HepG2 (cell line): ENCODE results near the gene FAM162A. TPM values are rescaled to one million over a fixed set of nuclear protein-coding genes. Genes with fewer than 3 reads are reported as not detected.

Experiments
- AGO2 ChIP-seq: fragments of 200-400 bp; formaldehyde crosslinking; optimal IDR thresholded peaks from 2 replicates; pipeline ENCODE3; 2017; ENCODE audit warnings: mild to moderate bottlenecking, low read depth, low read length, moderate library complexity
- BCL6 ChIP-seq: IDR thresholded peaks from 2 replicates; pipeline ENCODE4 v1.6.1; 2016; ENCODE audit warnings: missing genetic modification reagents, missing compliant biosample characterization
- CBX1 ChIP-seq: IDR thresholded peaks from one replicate; pipeline ENCODE4 v1.6.1; 2016; ENCODE audit warnings: antibody characterized with exemption, low read depth
- EHMT2 ChIP-seq: fragments of 200-600 bp; sonication (generic); IDR thresholded peaks from 2 replicates; pipeline ENCODE4 v1.7.0; 2017; ENCODE audit warnings: antibody characterized with exemption, low read depth, low read length, borderline replicate concordance
- GABPB1 ChIP-seq: IDR thresholded peaks from 2 replicates; pipeline ENCODE4 v1.6.1; 2016; ENCODE audit warnings: mild to moderate bottlenecking, missing genetic modification reagents, moderate library complexity, missing compliant biosample characterization
- HMG20A ChIP-seq: IDR thresholded peaks from 2 replicates; pipeline ENCODE4 v1.6.1; 2016; ENCODE audit warnings: borderline replicate concordance
- KLF15 ChIP-seq: sonication (generic); formaldehyde crosslinking; IDR thresholded peaks from 2 replicates; pipeline ENCODE4 v1.8.1; 2023; ENCODE audit warnings: borderline replicate concordance, mild to moderate bottlenecking, inconsistent platforms, missing genetic modification reagents, mixed read lengths
- MBNL3 ChIP-seq: fragments of 250-450 bp; sonication (Bioruptor Pico); conservative IDR thresholded peaks from 2 replicates; pipeline ENCODE4 v1.8.0; 2022; ENCODE audit warnings: mild to moderate bottlenecking, inconsistent platforms
- MEF2D ChIP-seq: sonication (generic); formaldehyde crosslinking; IDR thresholded peaks from 2 replicates; pipeline ENCODE4 v1.5.1; 2020; ENCODE audit warnings: mild to moderate bottlenecking, missing genetic modification reagents
- PITX1 ChIP-seq: sonication (generic); formaldehyde crosslinking; IDR thresholded peaks from 2 replicates; pipeline ENCODE4 v1.5.1; 2020; ENCODE audit warnings: mild to moderate bottlenecking, missing genetic modification reagents
- SOX6 ChIP-seq, 2 experiments: fragments of 450-650 bp in 1 of 2; sonication (generic) in 1 of 2; formaldehyde crosslinking in 1 of 2; IDR thresholded peaks; 2 replicates each; pipeline versions ENCODE4 v1.4.0 to v1.6.1; 2017 to 2020; ENCODE audit warnings: antibody characterized with exemption in 1 of 2, mild to moderate bottlenecking in 1 of 2, missing genetic modification reagents in 1 of 2
- SPEN ChIP-seq: sonication (generic); formaldehyde crosslinking; IDR thresholded peaks from 2 replicates; pipeline ENCODE4 v1.5.1; 2020; ENCODE audit warnings: low read depth, mild to moderate bottlenecking, missing genetic modification reagents
- THYN1 ChIP-seq: sonication (generic); formaldehyde crosslinking; IDR thresholded peaks from 2 replicates; pipeline ENCODE4 v1.8.1; 2023; ENCODE audit warnings: low read depth, mild to moderate bottlenecking, moderate library complexity, missing genetic modification reagents, borderline replicate concordance
- YEATS2 ChIP-seq: sonication (generic); formaldehyde crosslinking; IDR thresholded peaks from 2 replicates; pipeline ENCODE4 v1.4.0; 2020; ENCODE audit warnings: missing genetic modification reagents, borderline replicate concordance
- YEATS4 ChIP-seq: sonication (generic); formaldehyde crosslinking; IDR thresholded peaks from 2 replicates; pipeline ENCODE4 v1.4.0; 2020; ENCODE audit warnings: missing genetic modification reagents, borderline replicate concordance
- YY1 ChIP-seq: IDR thresholded peaks from 2 replicates; pipeline ENCODE4 v1.6.1; 2011; ENCODE audit warnings: low read length, low read depth, moderate library complexity, mild to moderate bottlenecking; ENCODE audit not compliant: insufficient read depth, insufficient replicate concordance
- ZBTB3 ChIP-seq: sonication (generic); formaldehyde crosslinking; IDR thresholded peaks from 2 replicates; pipeline ENCODE4 v1.4.0; 2020; ENCODE audit warnings: low read depth, mild to moderate bottlenecking, moderate library complexity, missing genetic modification reagents, borderline replicate concordance
- ZC3H13 ChIP-seq: sonication (generic); formaldehyde crosslinking; IDR thresholded peaks from 2 replicates; pipeline ENCODE4 v1.8.1; 2023; ENCODE audit warnings: mild to moderate bottlenecking, missing genetic modification reagents, moderate library complexity
- ZFP36L2 ChIP-seq: sonication (generic); formaldehyde crosslinking; IDR thresholded peaks from 2 replicates; pipeline ENCODE4 v1.4.0; 2020; ENCODE audit warnings: missing genetic modification reagents
- ZNF431 ChIP-seq: sonication (generic); formaldehyde crosslinking; IDR thresholded peaks from 2 replicates; pipeline ENCODE4 v1.9.0; 2022; ENCODE audit warnings: missing genetic modification reagents, low read depth, mild to moderate bottlenecking, borderline replicate concordance
- ZNF564 ChIP-seq: sonication (generic); formaldehyde crosslinking; IDR thresholded peaks from 2 replicates; pipeline ENCODE4 v1.8.1; 2023; ENCODE audit warnings: mild to moderate bottlenecking, missing genetic modification reagents
- ZNF569 ChIP-seq: sonication (generic); formaldehyde crosslinking; IDR thresholded peaks from 2 replicates; pipeline ENCODE4 v1.5.0; 2020; ENCODE audit warnings: mild to moderate bottlenecking, missing genetic modification reagents, moderate library complexity, borderline replicate concordance
- ZNF607 ChIP-seq: sonication (generic); formaldehyde crosslinking; IDR thresholded peaks from 2 replicates; pipeline ENCODE4 v1.5.1; 2020; ENCODE audit warnings: missing genetic modification reagents, mild to moderate bottlenecking, borderline replicate concordance
- ZNF713 ChIP-seq: sonication (generic); formaldehyde crosslinking; IDR thresholded peaks from 2 replicates; pipeline ENCODE4 v1.4.0; 2020; ENCODE audit warnings: mild to moderate bottlenecking, missing genetic modification reagents
- ZNF772 ChIP-seq: sonication (generic); formaldehyde crosslinking; IDR thresholded peaks from 2 replicates; pipeline ENCODE4 v1.5.0; 2020; ENCODE audit warnings: mild to moderate bottlenecking, missing genetic modification reagents
- ZNF773 ChIP-seq: sonication (generic); formaldehyde crosslinking; IDR thresholded peaks from 2 replicates; pipeline ENCODE4 v1.4.0; 2020; ENCODE audit warnings: missing genetic modification reagents, borderline replicate concordance
- ZNF816 ChIP-seq: sonication (generic); formaldehyde crosslinking; IDR thresholded peaks from 2 replicates; pipeline ENCODE4 v1.8.0; 2022; ENCODE audit warnings: missing genetic modification reagents, mild to moderate bottlenecking, borderline replicate concordance
- ZSCAN29 ChIP-seq: sonication (generic); formaldehyde crosslinking; conservative IDR thresholded peaks from 2 replicates; pipeline ENCODE4 v1.4.0; 2020; ENCODE audit warnings: mild to moderate bottlenecking, missing genetic modification reagents
- ZZZ3 ChIP-seq: sonication (generic); formaldehyde crosslinking; IDR thresholded peaks from 2 replicates; pipeline ENCODE4 v1.4.0; 2020; ENCODE audit warnings: missing genetic modification reagents, mild to moderate bottlenecking, borderline replicate concordance
- polyA plus RNA-seq, 8 experiments: library from polyadenylated mRNA; depleted of rRNA in 3 of 8; stranded (reverse) in 7 of 8; unstranded in 1 of 8; fragments of >200 nt; fragmentation: Illumina TruSeq in 4 of 8; extraction: Trizol in 4 of 8; gene quantifications; 2 replicates each; pipeline versions ENCODE4 v1.2.1 to v1.2.3, GENCODE V29; 2011 to 2016; ENCODE audit warnings: low read depth in 4 of 8, missing spikeins in 1 of 8, mixed read lengths in 1 of 8; ENCODE audit not compliant: insufficient read depth in 1 of 8
- total RNA-seq, 5 experiments: library from RNA; depleted of rRNA; stranded (reverse); fragments of >200 nt; fragmentation: Illumina TruSeq; extraction: Trizol; gene quantifications; 2 replicates each; pipeline ENCODE4 v1.2.3, GENCODE V29; 2016; ENCODE audit warnings: low read depth in 1 of 5
- TF ChIP-seq, protein P1 (sequence below): sonication (generic); IDR thresholded peaks from 2 replicates; pipeline ENCODE4 v1.6.1; 2016; ENCODE audit warnings: low read depth, borderline replicate concordance

FAM162A gene
- total and polyA plus RNA-seq, 2 of the 13 experiments (the other 11 are each of a cell fraction or from before 2014, with no cell fraction given): 115 to 155 TPM

- TF ChIP-seq GABPB1 (peak; percentile 56), ZC3H13 (0 out of 2 replicates have a peak, but pooled peaks have one; percentile 41), MBNL3 (no peak), THYN1 (CRISPR knock-in tag) (no peak), MEF2D (CRISPR knock-in tag) (peak; percentile 76; the same call in 1 of the 2 replicates), ZSCAN29 (peak; percentile 72; the same call in 1 of the 2 replicates), YEATS2 (CRISPR knock-in tag) (peak; percentile 66; the same call in 1 of the 2 replicates), PITX1 (peak; percentile 44; the same call in 1 of the 2 replicates), BCL6 (peak; percentile 15; the same call in 1 of the 2 replicates), ZBTB3 (CRISPR knock-in tag) (0 out of 2 replicates have a peak, but pooled peaks have one; percentile 62), SOX6 (IDR thresholded peaks at IDR 0.05) (no peak), SOX6 (CRISPR knock-in tag; IDR thresholded peaks at IDR 0.05) (peak; percentile 61), AGO2 (no peak), YEATS4 (CRISPR knock-in tag) (peak; percentile 85), ZNF773 (CRISPR knock-in tag) (peak; percentile 61; the same call in 1 of the 2 replicates), ZFP36L2 (CRISPR knock-in tag) (no peak), ZNF772 (CRISPR knock-in tag) (no peak; the same call in 1 of the 2 replicates), ZZZ3 (CRISPR knock-in tag) (peak; percentile 73; the same call in 1 of the 2 replicates), ZNF816 (CRISPR knock-in tag) (peak; percentile 13; the same call in 1 of the 2 replicates), EHMT2 (no peak), ZNF569 (CRISPR knock-in tag) (no peak; the same call in 1 of the 2 replicates), KLF15 (CRISPR knock-in tag) (peak; percentile 58; the same call in 1 of the 2 replicates), ZNF713 (no peak), ZNF564 (CRISPR knock-in tag) (peak; percentile 67; the same call in 1 of the 2 replicates), YY1 (peak; percentile 98), SPEN (peak; percentile 65), HMG20A (CRISPR knock-in tag) (no peak; the same call in 1 of the 2 replicates), ZNF607 (CRISPR knock-in tag) (peak; percentile 97), ZNF431 (CRISPR knock-in tag) (peak; percentile 75; the same call in 1 of the 2 replicates), CBX1 (peak; percentile 59)
- TF ChIP-seq, protein P1, sequence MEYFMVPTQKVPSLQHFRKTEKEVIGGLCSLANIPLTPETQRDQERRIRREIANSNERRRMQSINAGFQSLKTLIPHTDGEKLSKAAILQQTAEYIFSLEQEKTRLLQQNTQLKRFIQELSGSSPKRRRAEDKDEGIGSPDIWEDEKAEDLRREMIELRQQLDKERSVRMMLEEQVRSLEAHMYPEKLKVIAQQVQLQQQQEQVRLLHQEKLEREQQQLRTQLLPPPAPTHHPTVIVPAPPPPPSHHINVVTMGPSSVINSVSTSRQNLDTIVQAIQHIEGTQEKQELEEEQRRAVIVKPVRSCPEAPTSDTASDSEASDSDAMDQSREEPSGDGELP: 0 out of 2 replicates have a peak, but pooled peaks have one; percentile 30
Measured at GRCh38 chr3:122382888-122383666, 905 bp upstream of the FAM162A start, which contains the start of gene MIX23 (continued).
